Measurements from ENCODE around the gene ENO3. TPM values are rescaled to one million over a fixed set of nuclear protein-coding genes. Genes with fewer than 3 reads are reported as not detected.
A peak's percentile ranks its signal among the peaks of the same experiment; 100 is the strongest.

Gene ENO3
- total and polyA plus RNA-seq, 10 of the 15 experiments (the other 5 are each of a cell fraction or from before 2014, with no cell fraction given) = 6.8 to 28.4 (median 17.0) TPM

- TF ChIP-seq BACH1 (IDR thresholded peaks at IDR 0.05; ENCODE audit: borderline replicate concordance) (no peak), ATF7 (IDR thresholded peaks at IDR 0.05; ENCODE audit: low read depth) (no peak), RFX5 (IDR thresholded peaks at IDR 0.05; ENCODE audit: low read depth, low read length) (no peak)
These were observed 49.1 kb upstream of the ENO3 start (continued) for GRCh38 chr17:4901648-4902344.

- WGBS (ENCODE audit: insufficient coverage, insufficient replicate concordance, low lambda C conversion rate, missing lambda C conversion rate) = 68% methylated on average over 8 of the region's 8 CpGs
- Histone ChIP-seq H3K27ac (ENCODE audit: control insufficient read depth, insufficient read depth) (no peak overlapping the region), H3K9ac (ENCODE audit: control insufficient read depth, insufficient read depth, low read length) (no peak overlapping the region), H3K4me3 (no peak overlapping the region), H3K79me2 (ENCODE audit: control insufficient read depth, insufficient read depth, low read length) (no peaks in the 10 kb centered on the region), H3K36me3 (ENCODE audit: control insufficient read depth in 2 of 2, insufficient read depth in 2 of 2, low read length in 1 of 2) (no peaks in the 10 kb centered on the region), H2AFZ (ENCODE audit: control insufficient read depth, low read depth, low read length) (no peak overlapping the region), H3K4me2 (ENCODE audit: control insufficient read depth, insufficient read depth) (no peak overlapping the region), H3K9me3 (replicated peaks; ENCODE audit: control insufficient read depth, insufficient read depth, low read length) (no peaks in the 10 kb centered on the region; the same call in 2 of the 3 replicates), H3K4me1 (ENCODE audit: control insufficient read depth, insufficient read depth, low read length) (peaks cover 20% of the 10 kb centered on the region), H3K27me3 (replicated peaks in 1 of 2; ENCODE audit: control insufficient read depth in 2 of 2, insufficient read depth in 2 of 2, low read length in 1 of 2) (no peaks in the 10 kb centered on the region; a peak in 2 of 4 replicates), H4K20me1 (ENCODE audit: control insufficient read depth, insufficient read depth) (no peaks in the 10 kb centered on the region)
- DNase-seq (ENCODE audit: low read depth, low spot score) (no peak), ATAC-seq (no peak), FAIRE-seq (peak; percentile 35)
- no TSS peak for BruUV-seq (replicated peaks)
- SMC1A ChIA-PET (ENCODE audit: uncharacterized antibody, unreplicated experiment) = interaction anchor here (0.6 to 1.6 kb wide), 7 partner anchors 12 to 335 kb away, joined by 3 to 4 read pairs (median 3); partner anchors contain the start of genes RNF167 and SLC25A11
- POLR2A ChIA-PET = interaction anchor here (1.4 kb wide), 1 partner anchor 36 kb away, joined by 3 read pairs; no protein-coding TSS in a partner anchor
- TF ChIP-seq BCLAF1 (IDR thresholded peaks at IDR 0.05) (no peak), ELK1 (IDR thresholded peaks at IDR 0.05; ENCODE audit: low read depth, low read length) (no peak), IRF5 (IDR thresholded peaks at IDR 0.05; ENCODE audit: borderline replicate concordance) (no peak), SUPT20H (IDR thresholded peaks at IDR 0.05; ENCODE audit: borderline replicate concordance, control insufficient read depth, low read depth, low read length) (no peak), SMARCA5 (IDR thresholded peaks at IDR 0.05) (no peak), SMAD1 (IDR thresholded peaks at IDR 0.05; ENCODE audit: low read depth, partially characterized antibody) (no peak), IKZF2 (IDR thresholded peaks at IDR 0.05) (no peak), NFYA (IDR thresholded peaks at IDR 0.05; ENCODE audit: borderline replicate concordance, low read depth, low read length) (no peak), SMAD5 (IDR thresholded peaks at IDR 0.05; ENCODE audit: low read depth) (no peak), YBX1 (IDR thresholded peaks at IDR 0.05) (no peak)
- intact Hi-C loops (cut with micrococcal nuclease; ENCODE audit: unreplicated experiment) (loop anchor here (5.0 kb wide), 1 partner anchor 170 kb away; the partner anchor contains the start of gene MED11), in situ Hi-C loops (cut with MboI) (no loop called here)
- RAD21 ChIA-PET (ENCODE audit: unreplicated experiment) = interaction anchor here (0.9 to 1.3 kb wide), 3 partner anchors 37 to 193 kb away, joined by 3 to 4 read pairs (median 3); partner anchors contain the start of genes PFN1, RNF167 and SLC25A11
- CTCF ChIA-PET = interaction anchor here (0.9 to 3.0 kb wide), 14 partner anchors 10 to 466 kb away, joined by 3 to 11 read pairs (median 4); partner anchors contain the start of genes ARRB2 and SPAG7
These were observed 48.4 kb upstream of the ENO3 start for GRCh38 chr17:4902540-4902939.
